HepG2 (cell line): ENCODE results near the gene TPM2.

ENCODE experiments used
- FIP1L1 ChIP-seq: fragments of 200-400 bp; formaldehyde crosslinking; IDR thresholded peaks from 2 replicates; pipeline ENCODE4 v1.6.1; 2018; ENCODE audit warnings: low read depth, mild to moderate bottlenecking, low read length, moderate library complexity, borderline replicate concordance; ENCODE audit not compliant: insufficient read depth
- FOXK1 ChIP-seq: sonication (generic); formaldehyde crosslinking; IDR thresholded peaks from 2 replicates; pipeline ENCODE4 v1.4.0; 2020; ENCODE audit warnings: low read depth, missing genetic modification reagents, borderline replicate concordance
- GPN1 ChIP-seq: sonication (generic); formaldehyde crosslinking; IDR thresholded peaks from 2 replicates; pipeline ENCODE4 v1.5.1; 2020; ENCODE audit warnings: missing genetic modification reagents, borderline replicate concordance
- HDAC1 ChIP-seq: sonication (generic); formaldehyde crosslinking; IDR thresholded peaks from 2 replicates; pipeline ENCODE4 v1.5.1; 2020; ENCODE audit warnings: mild to moderate bottlenecking, missing genetic modification reagents
- NFE2 ChIP-seq: sonication (generic); formaldehyde crosslinking; IDR thresholded peaks from 2 replicates; pipeline ENCODE4 v1.4.0; 2020; ENCODE audit warnings: missing genetic modification reagents
- POLR2A ChIP-seq, 2 experiments: IDR thresholded peaks; 2 replicates each; pipeline ENCODE4 v1.6.1; 2011; ENCODE audit warnings: low read depth in 2 of 2, low read length in 2 of 2, mild to moderate bottlenecking in 1 of 2, moderate library complexity in 1 of 2; ENCODE audit not compliant: insufficient read depth in 1 of 2
- POLR2AphosphoS5 ChIP-seq: IDR thresholded peaks from 2 replicates; pipeline ENCODE4 v1.6.1; 2012; ENCODE audit warnings: low read depth, low read length
- RFX5 ChIP-seq: IDR thresholded peaks from 2 replicates; pipeline ENCODE4 v1.6.1; 2011; ENCODE audit warnings: low read depth, low read length, improper control_type of control experiment
- ZBTB40 ChIP-seq, 2 experiments: fragments of 450-650 bp in 1 of 2; sonication (generic) in 1 of 2; formaldehyde crosslinking in 1 of 2; IDR thresholded peaks; 2 replicates each; pipeline versions ENCODE4 v1.6.1 to v1.8.0; 2016 to 2022; ENCODE audit warnings: antibody characterized with exemption in 1 of 2, mild to moderate bottlenecking in 1 of 2, missing genetic modification reagents in 1 of 2
- ZNF704 ChIP-seq: sonication (generic); formaldehyde crosslinking; IDR thresholded peaks from 2 replicates; pipeline ENCODE4 v1.8.1; 2023; ENCODE audit warnings: mild to moderate bottlenecking, inconsistent platforms, moderate library complexity, missing genetic modification reagents, borderline replicate concordance
- ZNF792 ChIP-seq: IDR thresholded peaks from 2 replicates; pipeline ENCODE4 v1.6.1; 2016

- TF ChIP-seq NFE2 (no peak), POLR2A (IDR thresholded peaks at IDR 0.05; ENCODE audit: insufficient read depth in 1 of 2, low read depth in 2 of 2, low read length in 2 of 2) (peak in 1 of 2 experiments; percentile 43; a peak in 1 of 4 replicates), FOXK1 (CRISPR knock-in tag) (no peak), GPN1 (CRISPR knock-in tag) (no peak), ZNF792 (CRISPR knock-in tag) (no peak), ZBTB40 (IDR thresholded peaks at IDR 0.05) (no peak), ZBTB40 (CRISPR knock-in tag; IDR thresholded peaks at IDR 0.05) (no peak), FIP1L1 (no peak), RFX5 (no peak), HDAC1 (CRISPR knock-in tag) (no peak), ZNF704 (no peak), POLR2AphosphoS5 (no peak)
Observed at GRCh38 chr9:35727676-35728040, 37.9 kb upstream of the TPM2 start.
